ENCODE results near the gene LRMDA.

Gene LRMDA

GRCh38 chr10:75569506-75569905, 138.1 kb downstream of the LRMDA start:
- Histone ChIP-seq H3K27ac (no peak overlapping the region), H3K36me3 (ENCODE audit: insufficient read depth) (no peaks in the 10 kb centered on the region), H3K4me1 (ENCODE audit: low read depth, poor library complexity, severe bottlenecking) (no peaks in the 10 kb centered on the region), H2AFZ (ENCODE audit: low read depth) (no peak overlapping the region), H3K4me3 (IDR thresholded peaks at IDR 0.05; ENCODE audit: insufficient read depth, low read depth, low read length) (no peak overlapping the region), H4K20me1 (ENCODE audit: insufficient read depth) (no peaks in the 10 kb centered on the region), H3K27me3 (ENCODE audit: insufficient read depth, low read depth) (no peaks in the 10 kb centered on the region), H3K9ac (no peak overlapping the region), H3K79me2 (ENCODE audit: insufficient read depth, low read depth) (no peaks in the 10 kb centered on the region), H3K4me2 (no peak overlapping the region)
- TF ChIP-seq CTCF (conservative IDR thresholded peaks at IDR 0.05; ENCODE audit: low read depth, low read length), result no peak

- Histone ChIP-seq H3K79me2 (ENCODE audit: insufficient read depth, low read depth) (no peaks in the 10 kb centered on the region), H3K27ac (no peak overlapping the region), H3K36me3 (ENCODE audit: insufficient read depth) (no peaks in the 10 kb centered on the region), H3K4me3 (IDR thresholded peaks at IDR 0.05; ENCODE audit: insufficient read depth, low read depth, low read length) (no peak overlapping the region), H3K4me2 (no peak overlapping the region), H3K4me1 (ENCODE audit: low read depth, poor library complexity, severe bottlenecking) (no peaks in the 10 kb centered on the region), H3K27me3 (ENCODE audit: insufficient read depth, low read depth) (no peaks in the 10 kb centered on the region), H3K9ac (no peak overlapping the region), H4K20me1 (ENCODE audit: insufficient read depth) (no peaks in the 10 kb centered on the region), H2AFZ (ENCODE audit: low read depth) (no peak overlapping the region)
- no peak for TF ChIP-seq CTCF (conservative IDR thresholded peaks at IDR 0.05; ENCODE audit: low read depth, low read length)
Measured at GRCh38 chr10:75572478-75572877, 141.1 kb downstream of the LRMDA start.

- Histone ChIP-seq H3K27me3 (ENCODE audit: insufficient read depth, low read depth) (no peaks in the 10 kb centered on the region), H3K4me1 (ENCODE audit: low read depth, poor library complexity, severe bottlenecking) (no peaks in the 10 kb centered on the region), H3K9ac (no peak overlapping the region), H4K20me1 (ENCODE audit: insufficient read depth) (no peaks in the 10 kb centered on the region), H3K4me3 (IDR thresholded peaks at IDR 0.05; ENCODE audit: insufficient read depth, low read depth, low read length) (no peak overlapping the region), H3K27ac (no peak overlapping the region), H3K36me3 (ENCODE audit: insufficient read depth) (no peaks in the 10 kb centered on the region), H2AFZ (ENCODE audit: low read depth) (no peak overlapping the region), H3K4me2 (no peak overlapping the region), H3K79me2 (ENCODE audit: insufficient read depth, low read depth) (no peaks in the 10 kb centered on the region)
- no peak for TF ChIP-seq CTCF (conservative IDR thresholded peaks at IDR 0.05; ENCODE audit: low read depth, low read length)
Measured at GRCh38 chr10:75575940-75576339, 144.5 kb downstream of the LRMDA start.

- H3K36me3 ChIP-seq (ENCODE audit: insufficient read depth), result no peaks in the 10 kb centered on the region
- no peak overlapping the region for H2AFZ ChIP-seq (ENCODE audit: low read depth)
- no peak for TF ChIP-seq CTCF (conservative IDR thresholded peaks at IDR 0.05; ENCODE audit: low read depth, low read length)
- no peaks in the 10 kb centered on the region for H3K79me2 ChIP-seq (ENCODE audit: insufficient read depth, low read depth)
- H3K27ac ChIP-seq, result no peak overlapping the region
- H3K27me3 ChIP-seq (ENCODE audit: insufficient read depth, low read depth), result no peaks in the 10 kb centered on the region
- no peaks in the 10 kb centered on the region for H4K20me1 ChIP-seq (ENCODE audit: insufficient read depth)
- no peaks in the 10 kb centered on the region for H3K4me1 ChIP-seq (ENCODE audit: low read depth, poor library complexity, severe bottlenecking)
- H3K4me3 ChIP-seq (IDR thresholded peaks at IDR 0.05; ENCODE audit: insufficient read depth, low read depth, low read length), result no peak overlapping the region
- no peak overlapping the region for H3K9ac ChIP-seq
- H3K4me2 ChIP-seq, result no peak overlapping the region
Measured at GRCh38 chr10:75582102-75582501, 150.7 kb downstream of the LRMDA start.

GRCh38 chr10:75585294-75585693, 153.9 kb downstream of the LRMDA start:
- Histone ChIP-seq H3K27ac (no peak overlapping the region), H3K4me2 (no peak overlapping the region)
- no peak for TF ChIP-seq CTCF (conservative IDR thresholded peaks at IDR 0.05; ENCODE audit: low read depth, low read length)

More at GRCh38 chr10:75585294-75585693, 153.9 kb downstream of the LRMDA start:
- no peaks in the 10 kb centered on the region for H3K4me1 ChIP-seq (ENCODE audit: low read depth, poor library complexity, severe bottlenecking)
- no peak overlapping the region for H3K4me3 ChIP-seq (IDR thresholded peaks at IDR 0.05; ENCODE audit: insufficient read depth, low read depth, low read length)
- no peaks in the 10 kb centered on the region for H3K36me3 ChIP-seq (ENCODE audit: insufficient read depth)
- H3K27me3 ChIP-seq (ENCODE audit: insufficient read depth, low read depth), result no peaks in the 10 kb centered on the region
- no peaks in the 10 kb centered on the region for H4K20me1 ChIP-seq (ENCODE audit: insufficient read depth)
- H3K9ac ChIP-seq, result no peak overlapping the region
- H3K79me2 ChIP-seq (ENCODE audit: insufficient read depth, low read depth), result no peaks in the 10 kb centered on the region
- no peak overlapping the region for H2AFZ ChIP-seq (ENCODE audit: low read depth)
